SK-N-SH treated with all-trans-retinoic acid at 6 μM for 48 hours (cell line): Measurements from ENCODE around the gene PTPRG.

Source experiments
- ATAC-seq: fragments of 200-7000 bp; cut with Tn5 transposase; 3 replicates; pipeline ENCODE4 v1.9.1; 2020; ENCODE audit warnings: mild to moderate bottlenecking, moderate library complexity
- ARNTL ChIP-seq: fragments of 450-650 bp; formaldehyde crosslinking; IDR thresholded peaks from 2 replicates; pipeline ENCODE4 v1.5.0; 2020; ENCODE audit warnings: low read depth, mild to moderate bottlenecking, moderate library complexity, borderline replicate concordance
- CREB5 ChIP-seq: fragments of 250-450 bp; sonication (Bioruptor Pico); IDR thresholded peaks from 2 replicates; pipeline ENCODE4 v1.5.1; 2020; ENCODE audit warnings: low read depth, mild to moderate bottlenecking, moderate library complexity
- CSRNP3 ChIP-seq: fragments of 250-450 bp; sonication (Bioruptor Pico); IDR thresholded peaks from 2 replicates; pipeline ENCODE4 v1.5.1; 2021; ENCODE audit warnings: mild to moderate bottlenecking, moderate library complexity
- ESRRG ChIP-seq: fragments of 250-450 bp; sonication (Bioruptor Pico); IDR thresholded peaks from 2 replicates; pipeline ENCODE4 v1.6.1; 2021; ENCODE audit warnings: mild to moderate bottlenecking
- OSR1 ChIP-seq: fragments of 250-450 bp; sonication (Bioruptor Pico); IDR thresholded peaks from 2 replicates; pipeline ENCODE4 v1.8.0; 2022; ENCODE audit warnings: moderate library complexity, mild to moderate bottlenecking, inconsistent platforms
- PATZ1 ChIP-seq: fragments of 250-450 bp; sonication (Bioruptor Pico); IDR thresholded peaks from 2 replicates; pipeline ENCODE4 v1.8.0; 2020; ENCODE audit warnings: mild to moderate bottlenecking, moderate library complexity, borderline replicate concordance
- POU6F1 ChIP-seq: fragments of 250-450 bp; sonication (Bioruptor Pico); IDR thresholded peaks from 2 replicates; pipeline ENCODE4 v1.8.0; 2021; ENCODE audit warnings: low read depth, mild to moderate bottlenecking, moderate library complexity, borderline replicate concordance
- PPARA ChIP-seq: fragments of 250-450 bp; sonication (Bioruptor Pico); IDR thresholded peaks from 2 replicates; pipeline ENCODE4 v1.5.0; 2020; ENCODE audit warnings: mild to moderate bottlenecking, borderline replicate concordance
- RARB ChIP-seq: fragments of 250-450 bp; sonication (Bioruptor Pico); IDR thresholded peaks from 2 replicates; pipeline ENCODE4 v1.8.0; 2021; ENCODE audit warnings: mild to moderate bottlenecking, moderate library complexity
- SNAI2 ChIP-seq: fragments of 250-450 bp; sonication (Bioruptor Pico); IDR thresholded peaks from 2 replicates; pipeline ENCODE4 v1.5.0; 2020; ENCODE audit warnings: mild to moderate bottlenecking, moderate library complexity
- TCF4 ChIP-seq: fragments of 250-450 bp; sonication (Bioruptor Pico); IDR thresholded peaks from 2 replicates; pipeline ENCODE4 v1.8.0; 2021; ENCODE audit warnings: mild to moderate bottlenecking, moderate library complexity, borderline replicate concordance
- TOX ChIP-seq: fragments of 250-450 bp; sonication (Bioruptor Pico); IDR thresholded peaks from 2 replicates; pipeline ENCODE4 v1.8.0; 2021; ENCODE audit warnings: mild to moderate bottlenecking, moderate library complexity, borderline replicate concordance
- TSHZ2 ChIP-seq: fragments of 250-450 bp; sonication (Bioruptor Pico); IDR thresholded peaks from 2 replicates; pipeline ENCODE4 v1.5.0; 2020; ENCODE audit warnings: mild to moderate bottlenecking, moderate library complexity
- ZC3H10 ChIP-seq: fragments of 250-450 bp; sonication (Bioruptor Pico); IDR thresholded peaks from 2 replicates; pipeline ENCODE4 v1.5.1; 2021; ENCODE audit warnings: mild to moderate bottlenecking, moderate library complexity
- ZFP3 ChIP-seq: fragments of 250-450 bp; sonication (Bioruptor Pico); IDR thresholded peaks from 2 replicates; pipeline ENCODE4 v1.5.0; 2020; ENCODE audit warnings: mild to moderate bottlenecking, moderate library complexity
- ZFP30 ChIP-seq: fragments of 450-650 bp; formaldehyde crosslinking; IDR thresholded peaks from 2 replicates; pipeline ENCODE4 v1.5.0; 2022; ENCODE audit warnings: mild to moderate bottlenecking, moderate library complexity
- ZNF565 ChIP-seq: fragments of 450-650 bp; formaldehyde crosslinking; conservative IDR thresholded peaks from 2 replicates; pipeline ENCODE4 v1.5.0; 2020; ENCODE audit warnings: low read depth, mild to moderate bottlenecking, moderate library complexity
- ZNF70 ChIP-seq: fragments of 450-650 bp; formaldehyde crosslinking; IDR thresholded peaks from 2 replicates; pipeline ENCODE4 v1.5.0; 2020; ENCODE audit warnings: mild to moderate bottlenecking, moderate library complexity
- ZNF8 ChIP-seq: fragments of 450-650 bp; formaldehyde crosslinking; IDR thresholded peaks from 2 replicates; pipeline ENCODE4 v1.5.0; 2020; ENCODE audit warnings: mild to moderate bottlenecking, moderate library complexity

Gene PTPRG

GRCh38 chr3:62237286-62237948 is 676.0 kb downstream of the PTPRG start:
- no peak for TF ChIP-seq POU6F1 (CRISPR knock-in tag)
- TF ChIP-seq ZC3H10 (CRISPR knock-in tag) = no peak
- TF ChIP-seq ESRRG (CRISPR knock-in tag) = no peak
- TF ChIP-seq ARNTL (CRISPR knock-in tag) = no peak
- no peak for TF ChIP-seq ZFP3 (CRISPR knock-in tag)
- no peak for TF ChIP-seq ZFP30 (CRISPR knock-in tag)
- TF ChIP-seq TSHZ2 (CRISPR knock-in tag) = no peak
- no peak for TF ChIP-seq ZNF70
- no peak for TF ChIP-seq CREB5 (CRISPR knock-in tag)
- no peak for TF ChIP-seq ZNF8 (CRISPR knock-in tag)
- TF ChIP-seq CSRNP3 (CRISPR knock-in tag) = no peak
- TF ChIP-seq PATZ1 (CRISPR knock-in tag) = no peak
- ATAC-seq = no peak

- ATAC-seq = no peak
Measured at GRCh38 chr3:62238003-62238402, 676.6 kb downstream of the PTPRG start.

More at GRCh38 chr3:62238003-62238402, 676.6 kb downstream of the PTPRG start:
- TF ChIP-seq SNAI2 (CRISPR knock-in tag) = no peak
- no peak for TF ChIP-seq TSHZ2 (CRISPR knock-in tag)
- no peak for TF ChIP-seq POU6F1 (CRISPR knock-in tag)
- TF ChIP-seq TOX (CRISPR knock-in tag) = no peak
- TF ChIP-seq ZNF565 (CRISPR knock-in tag) = no peak
- TF ChIP-seq OSR1 (CRISPR knock-in tag) = no peak
- no peak for TF ChIP-seq RARB (CRISPR knock-in tag)
- TF ChIP-seq ZFP3 (CRISPR knock-in tag) = no peak
- TF ChIP-seq ZFP30 (CRISPR knock-in tag) = no peak
- TF ChIP-seq CSRNP3 (CRISPR knock-in tag) = no peak
- no peak for TF ChIP-seq ARNTL (CRISPR knock-in tag)
- no peak for TF ChIP-seq ZC3H10 (CRISPR knock-in tag)
- TF ChIP-seq PPARA (CRISPR knock-in tag) = no peak
- no peak for TF ChIP-seq TCF4 (CRISPR knock-in tag)
- TF ChIP-seq ZNF8 (CRISPR knock-in tag) = no peak
